ENCODE data around the gene EML6.

DNA sequence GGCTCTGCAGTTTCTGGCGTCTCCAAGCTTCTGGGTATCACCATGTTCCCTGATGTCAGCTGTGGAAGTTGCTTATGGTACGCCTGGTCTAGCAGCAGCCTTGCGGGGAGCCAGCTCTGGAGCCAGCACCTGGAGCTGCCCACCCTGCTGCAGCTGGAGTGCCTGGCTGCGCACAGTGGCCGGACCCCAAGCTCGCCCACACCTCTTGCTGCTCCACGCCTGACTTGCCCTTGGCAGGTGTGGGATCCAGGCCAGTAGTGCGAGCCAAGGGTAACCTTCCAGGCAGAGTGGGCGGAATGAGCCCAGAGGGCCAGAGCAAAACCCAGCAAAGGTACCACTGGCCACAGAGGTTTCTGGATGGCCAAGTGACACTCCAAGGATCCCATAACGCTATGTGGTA, 13.2 kb upstream of the EML6 start:
- no peak for TF ChIP-seq GATA2 (IDR thresholded peaks at IDR 0.05; ENCODE audit: low read depth, low read length)
- TF ChIP-seq GATA3 (IDR thresholded peaks at IDR 0.05; ENCODE audit: low read depth, low read length): no peak

Data from SH-SY5Y (cell line).